HG02642 (cell line): Measurements from ENCODE around the gene NSMF.
A peak's percentile ranks its signal among the peaks of the same experiment; 100 is the strongest.
"Not testable (repeated sequence)": the region's sequence is repeated elsewhere in the genome, so short reads cannot be mapped to it uniquely, and the experiment has no call there.

Source experiments
- ATAC-seq: cut with Tn5 transposase; IDR thresholded peaks from one replicate; pipeline ENCODE4 v1.9.1; 2021; ENCODE audit warnings: mild to moderate bottlenecking; ENCODE audit not compliant: unreplicated experiment, poor library complexity

The NSMF gene

DNA sequence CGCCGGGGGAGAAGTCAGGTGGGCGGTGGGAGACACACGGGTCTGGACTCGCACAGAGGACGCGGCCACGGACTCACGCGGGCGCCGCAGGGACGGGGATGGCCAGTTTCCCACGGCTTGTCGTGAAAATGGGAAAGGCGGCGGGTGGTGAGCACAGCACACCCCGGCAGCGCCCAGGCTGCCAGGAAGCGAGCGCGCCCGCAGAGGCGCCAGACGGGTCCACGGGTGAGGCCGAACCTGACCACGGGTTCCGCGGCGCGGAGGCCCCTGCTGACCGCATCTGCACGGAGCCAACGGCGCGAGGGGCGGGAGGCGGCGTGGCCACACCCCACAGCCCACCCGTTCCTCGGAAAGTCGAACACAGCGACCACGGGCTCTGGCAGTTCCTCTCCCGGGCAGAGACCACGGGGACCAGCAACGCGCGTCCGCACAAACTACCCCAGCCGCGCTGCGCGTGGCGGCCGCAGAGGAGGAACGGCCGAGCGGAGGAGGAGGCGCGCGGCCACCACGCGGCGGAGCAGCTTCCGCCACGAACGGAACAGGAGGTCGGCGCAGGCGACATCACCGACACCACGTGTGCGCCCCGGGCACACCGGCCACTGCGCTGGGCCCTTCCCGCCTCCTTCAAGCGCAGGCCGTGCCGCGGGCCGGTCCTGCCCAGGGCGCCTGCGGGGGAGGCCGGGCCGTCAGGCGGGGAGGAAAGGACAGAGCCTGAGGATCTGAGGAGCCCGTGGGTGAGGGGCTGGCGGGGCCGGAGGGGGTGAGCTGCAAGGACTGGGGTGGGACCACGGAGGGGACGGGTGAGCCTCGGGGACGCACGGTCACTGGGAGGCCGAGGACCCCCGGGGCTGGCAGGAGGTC, 41.7 kb downstream of the NSMF start:
- no peak for ATAC-seq

DNA sequence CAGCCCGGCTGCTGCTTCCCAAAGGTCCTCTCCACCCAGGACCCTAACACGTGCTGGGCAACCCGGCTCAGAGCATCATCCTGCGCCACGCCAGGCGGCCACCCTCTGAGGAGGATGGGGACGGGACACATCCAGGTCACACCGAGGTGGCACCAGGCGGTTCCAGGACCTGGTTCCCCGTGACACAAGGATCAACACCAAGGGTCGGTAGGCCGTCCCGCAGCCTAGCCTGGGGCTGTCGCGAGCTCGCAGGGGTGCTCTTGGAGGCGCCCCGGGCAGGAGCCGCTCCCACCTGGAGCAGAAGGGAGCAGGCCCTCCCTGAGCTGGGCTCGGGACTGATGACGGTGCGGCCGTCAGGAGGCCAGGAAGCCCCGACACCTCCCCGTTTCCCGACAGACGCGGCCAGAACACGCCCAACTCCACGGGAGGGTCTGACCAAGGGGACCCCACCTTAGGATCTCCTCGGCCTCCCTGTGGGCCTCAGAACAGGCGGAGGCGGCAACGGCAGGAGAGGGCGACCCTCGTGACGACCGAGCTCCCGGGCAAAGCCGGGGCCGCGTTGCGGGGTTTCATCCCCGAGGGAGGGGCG, 42.5 kb downstream of the NSMF start:
- ATAC-seq, result no peak

DNA sequence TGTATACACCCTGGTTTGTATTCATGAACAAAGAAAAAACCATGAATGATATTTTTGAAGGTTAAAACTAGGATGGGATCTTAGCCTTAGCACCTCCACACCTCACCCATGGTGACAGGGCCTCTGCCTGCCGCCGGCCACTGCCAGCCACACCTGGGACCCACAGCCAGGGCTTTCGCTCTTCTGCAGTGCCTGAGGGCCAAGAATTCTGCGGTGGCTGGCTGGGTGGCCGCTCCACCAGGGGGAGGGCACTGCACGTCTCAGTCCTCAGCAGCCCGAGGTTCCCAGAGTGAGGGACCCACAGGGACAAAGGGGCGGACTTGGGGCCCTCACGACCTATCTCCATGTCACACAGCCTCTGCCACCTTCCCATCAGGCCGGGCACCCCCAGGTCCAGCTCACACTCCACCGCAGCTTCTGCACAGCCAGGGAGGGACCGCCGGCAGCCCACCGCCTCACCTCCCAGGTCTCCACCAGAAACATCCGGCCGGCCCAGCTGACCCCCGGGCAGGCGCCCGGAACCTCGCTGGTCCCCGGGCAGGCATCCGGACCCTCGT, 43.0 kb downstream of the NSMF start:
- no peak for ATAC-seq

DNA sequence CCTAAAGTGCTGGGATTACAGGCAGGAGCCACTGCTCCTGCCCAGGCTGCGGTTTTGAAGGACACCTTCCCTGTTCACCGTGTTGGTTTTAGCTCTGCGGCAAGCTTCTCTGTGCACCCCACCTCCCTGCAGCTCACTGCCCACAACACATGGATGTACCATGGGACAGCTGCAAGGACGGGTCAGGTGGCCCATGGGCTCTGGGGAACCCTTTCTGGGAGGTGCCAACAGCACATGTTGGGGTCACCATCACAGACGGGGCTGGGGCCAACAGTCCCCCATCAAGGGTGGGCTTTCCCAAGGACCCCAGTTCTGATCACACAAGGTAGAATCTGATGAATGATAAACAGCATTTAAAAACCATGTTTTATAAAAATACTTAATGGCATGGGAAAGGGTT, 43.7 kb downstream of the NSMF start:
- no peak for ATAC-seq

DNA sequence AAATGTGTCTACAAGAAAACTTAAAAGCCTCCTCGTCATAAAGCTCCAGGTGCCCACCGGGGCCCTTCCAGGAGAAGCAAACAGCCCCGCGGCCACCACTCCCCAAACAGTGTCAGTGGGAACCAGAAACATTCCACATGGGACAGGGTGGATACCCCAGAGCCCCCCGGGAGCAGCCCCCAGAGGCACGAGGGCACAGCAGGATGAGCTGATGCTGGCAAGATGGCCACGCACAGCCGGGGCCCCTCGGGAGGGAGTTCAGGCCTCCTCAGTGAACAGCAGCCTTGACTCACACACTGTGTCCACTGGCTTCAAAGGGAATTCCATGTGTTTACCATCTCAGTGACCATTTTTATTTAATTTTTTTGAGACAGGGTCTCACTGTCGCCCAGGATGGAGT, 46.7 kb downstream of the NSMF start:
- no peak for ATAC-seq

DNA sequence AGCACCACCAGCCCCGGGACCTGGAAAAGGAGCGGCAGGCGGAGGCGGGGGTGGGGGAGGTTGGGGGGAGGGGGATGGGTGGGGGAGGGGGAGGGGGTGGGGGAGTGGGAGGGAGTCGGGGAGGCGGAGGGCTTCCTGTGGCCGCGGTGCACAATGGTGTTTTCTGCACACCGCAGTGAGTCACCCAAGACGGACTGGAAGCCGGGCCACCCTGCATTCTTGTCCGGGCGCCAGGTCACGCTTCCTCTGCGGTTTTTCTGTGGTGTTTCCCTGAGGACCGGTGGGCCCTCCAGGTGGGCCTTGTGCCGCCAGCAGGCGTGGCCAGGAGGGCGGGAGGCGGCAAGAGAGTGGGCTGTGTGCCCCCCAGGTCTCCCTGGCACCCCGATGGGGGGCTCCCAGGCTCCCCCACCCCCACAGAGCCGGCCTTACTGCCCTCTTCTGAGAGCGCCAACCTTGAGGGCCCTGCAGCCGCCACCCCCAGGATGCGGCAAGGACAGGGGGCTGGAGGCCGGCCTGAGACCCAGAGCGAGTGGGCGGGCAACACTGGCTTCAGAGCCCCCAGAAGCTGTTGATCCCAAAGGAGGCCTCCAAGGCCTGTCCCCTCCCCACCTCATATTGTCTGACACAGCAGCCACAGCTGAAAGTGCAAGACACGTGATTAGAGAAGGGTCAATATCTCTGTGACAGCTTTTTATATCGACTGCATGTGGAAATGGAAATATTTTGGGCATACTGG, 47.3 kb downstream of the NSMF start:
- ATAC-seq, result no peak

DNA sequence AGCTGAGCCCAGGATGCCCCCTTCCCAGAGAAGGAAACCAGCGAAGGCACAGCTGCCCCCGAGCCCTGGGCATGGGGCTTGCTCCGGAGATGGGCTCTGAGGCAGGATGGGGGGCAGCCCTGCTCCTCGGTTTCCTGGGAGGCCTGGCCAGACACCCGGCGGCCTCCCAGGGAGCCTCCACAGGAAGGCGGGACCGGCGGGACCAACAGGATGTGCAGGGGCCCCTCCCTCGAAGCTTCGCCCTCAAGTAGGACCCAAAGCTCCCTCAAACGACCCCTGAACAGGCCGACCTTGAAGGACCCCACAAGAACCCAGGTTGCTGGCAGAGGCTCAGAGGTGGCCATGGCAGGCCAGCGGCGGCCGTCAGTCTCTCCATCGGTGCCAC, 47.9 kb downstream of the NSMF start:
- no peak for ATAC-seq

DNA sequence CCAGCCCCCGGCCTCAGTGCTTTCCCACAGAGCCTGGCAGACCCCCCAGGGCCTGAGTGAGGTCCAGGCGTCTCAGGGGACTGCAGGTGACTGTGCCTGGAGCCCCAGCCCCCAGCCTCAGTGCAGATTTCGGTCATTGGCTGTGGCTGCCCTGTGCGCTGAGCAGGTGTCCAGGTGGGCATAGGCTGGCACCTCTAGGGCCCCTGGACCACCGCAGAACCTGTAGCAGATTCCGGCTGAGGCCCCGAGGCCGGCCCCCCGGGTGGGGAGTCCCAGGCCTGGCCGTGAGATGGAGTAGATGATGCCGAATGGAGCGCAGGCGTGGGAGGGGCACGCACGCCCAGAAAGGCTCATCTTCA, 48.3 kb downstream of the NSMF start:
- ATAC-seq, result no peak

DNA sequence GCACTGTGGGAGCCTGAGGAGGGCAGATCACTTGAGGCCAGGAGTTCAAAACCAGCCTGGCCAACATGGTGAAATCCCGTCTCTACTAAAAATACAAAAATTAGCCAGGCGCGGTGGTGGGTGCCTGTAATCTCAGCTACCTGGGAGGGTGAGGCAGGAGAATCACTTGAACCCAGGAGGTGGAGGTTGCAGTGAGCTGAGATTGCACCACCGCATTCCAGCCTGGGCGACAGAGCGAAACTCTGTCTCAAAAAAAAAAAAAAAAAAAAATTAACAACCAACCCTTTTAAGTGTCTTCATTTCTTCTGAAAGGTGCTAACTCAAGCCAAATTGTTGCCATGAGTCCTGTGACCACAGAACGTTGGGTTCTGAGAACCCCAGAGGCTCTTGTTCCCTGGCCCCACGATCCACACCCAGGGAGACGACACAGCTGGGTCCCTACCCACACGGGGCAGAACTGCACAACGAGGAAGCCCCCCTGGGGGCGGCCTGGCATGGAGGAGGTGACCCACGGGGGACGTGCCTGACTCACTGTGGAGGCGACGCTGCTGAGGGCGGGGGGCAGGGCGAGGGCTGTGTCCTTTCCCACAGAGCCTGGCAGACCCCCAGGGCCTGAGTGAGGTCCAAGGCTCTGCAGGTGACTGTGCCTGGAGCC, 48.8 kb downstream of the NSMF start:
- not testable (repeated sequence) for ATAC-seq

DNA sequence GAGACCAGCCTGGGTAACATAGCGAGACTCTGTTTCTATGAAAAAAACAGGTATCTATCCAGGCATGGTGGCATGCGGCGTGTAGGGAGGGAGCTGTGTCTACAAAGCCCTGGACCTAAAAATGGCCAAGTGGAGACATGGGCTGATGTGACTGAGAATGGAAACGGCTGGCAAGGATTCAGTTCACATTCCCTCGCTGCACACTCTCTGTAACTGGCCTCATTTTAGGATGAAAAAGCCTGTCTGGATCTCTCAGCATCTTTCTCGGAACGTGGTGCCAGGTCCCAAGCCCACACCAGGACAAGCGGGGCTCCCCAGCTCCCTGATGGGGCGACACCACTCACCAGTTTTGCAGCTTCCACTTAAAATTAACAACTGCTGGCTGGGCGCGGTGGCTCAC, 49.6 kb downstream of the NSMF start:
- no peak for ATAC-seq

DNA sequence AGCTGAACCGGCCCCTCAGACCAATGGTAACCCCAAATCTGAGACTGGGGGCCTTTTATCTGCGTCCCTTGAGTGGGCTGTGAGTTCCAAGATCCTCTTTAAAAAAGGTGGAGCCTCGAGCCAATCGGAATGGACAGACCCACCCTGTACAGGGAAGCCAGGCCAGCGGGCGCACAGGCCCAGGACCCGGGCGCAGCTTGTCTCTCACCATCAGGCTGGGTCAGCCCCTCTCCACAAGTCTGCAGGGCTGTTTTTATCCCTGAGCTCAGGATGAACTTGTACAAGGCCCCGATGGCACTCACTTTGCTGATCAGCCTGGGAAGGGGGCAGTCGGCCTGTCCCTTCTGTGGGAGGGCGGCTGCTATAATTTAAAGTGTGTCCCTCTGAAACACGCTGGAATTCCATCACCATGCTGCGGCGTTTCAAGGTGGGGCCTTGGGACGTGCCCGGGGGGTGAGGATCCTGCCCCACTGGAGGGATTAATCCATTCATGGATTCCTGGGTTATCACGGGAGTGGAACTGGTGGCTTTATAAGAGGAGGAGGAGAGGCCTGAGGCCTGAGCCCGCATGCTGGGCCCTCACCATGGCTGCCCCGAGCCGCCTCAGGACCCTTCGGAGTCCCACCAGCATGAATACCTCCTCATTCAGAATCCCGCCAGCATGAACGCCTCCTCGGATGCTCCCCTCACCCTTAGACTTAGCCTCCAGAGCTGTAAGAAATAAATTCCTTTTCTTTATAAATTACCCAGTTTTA, 50.3 kb downstream of the NSMF start:
- no peak for ATAC-seq

DNA sequence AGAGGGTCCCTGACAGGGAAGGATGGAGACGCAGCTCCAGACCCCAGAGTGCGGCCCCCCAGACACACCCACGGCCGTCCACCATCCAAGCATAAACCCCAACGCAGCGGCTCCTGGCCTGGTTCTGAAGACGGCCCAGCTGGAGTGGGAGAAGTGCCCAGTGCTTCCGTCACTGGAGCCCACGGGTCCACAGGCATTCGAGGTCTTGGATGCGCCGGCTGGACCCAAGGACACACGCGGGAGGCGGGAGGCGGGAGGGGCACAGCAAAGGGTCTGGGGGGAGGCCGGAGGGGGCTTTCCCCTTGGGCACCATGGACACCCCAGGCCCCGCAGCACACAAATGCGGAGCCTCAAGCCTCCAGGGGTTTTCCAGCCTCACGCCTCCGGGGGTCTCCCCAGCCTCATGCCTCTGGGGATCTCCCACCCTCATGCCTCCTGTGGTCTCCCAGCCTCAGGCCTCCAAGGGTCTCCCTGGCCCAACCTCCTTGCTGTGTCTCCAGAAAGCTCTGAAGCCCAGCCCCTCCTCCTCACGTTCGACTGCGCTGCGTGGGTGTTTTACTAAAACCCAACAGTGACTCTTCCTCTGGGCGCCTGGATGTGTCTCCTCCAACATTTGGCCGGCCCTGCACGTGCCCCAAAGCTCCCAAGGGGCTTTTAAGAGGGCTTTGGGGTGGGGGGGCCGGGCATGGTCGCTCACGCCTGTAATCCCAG, 51.4 kb downstream of the NSMF start:
- ATAC-seq, result no peak

DNA sequence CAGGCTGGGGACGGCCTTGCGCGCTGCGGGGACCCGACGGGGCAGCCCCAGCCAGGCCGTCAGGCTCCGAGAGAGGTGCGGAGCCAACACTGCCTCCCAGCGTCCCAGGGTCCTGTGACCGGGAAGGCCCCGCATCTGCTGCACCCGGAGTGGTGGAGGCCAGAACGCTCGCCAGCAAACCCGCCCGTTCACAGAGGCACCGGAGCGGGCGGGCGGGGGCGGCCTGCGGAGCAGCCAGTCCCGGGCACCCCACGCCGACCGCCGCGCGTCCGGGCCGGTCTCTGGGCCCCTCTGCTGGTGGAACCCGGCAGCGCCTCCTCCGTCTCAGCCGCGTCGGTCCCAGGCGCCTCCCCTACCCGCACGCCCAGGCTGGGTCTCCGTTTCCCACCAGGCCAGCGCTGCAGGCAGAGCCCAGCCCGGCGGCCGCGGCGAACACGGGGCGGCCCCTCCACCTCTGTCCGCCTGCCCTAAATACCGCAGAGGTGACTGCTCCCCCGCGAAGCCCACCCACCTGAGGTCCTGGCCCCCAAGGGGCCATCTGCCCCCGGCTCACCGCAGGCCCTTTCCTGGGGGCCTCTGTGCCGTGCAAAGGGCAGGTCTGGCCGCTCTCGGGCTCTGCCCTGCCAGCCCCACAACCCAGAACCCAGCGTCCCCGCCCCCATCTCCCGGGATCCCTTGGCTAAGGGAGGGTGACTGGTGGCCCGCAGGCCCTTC, 52.1 kb downstream of the NSMF start:
- peak; percentile 39 for ATAC-seq

DNA sequence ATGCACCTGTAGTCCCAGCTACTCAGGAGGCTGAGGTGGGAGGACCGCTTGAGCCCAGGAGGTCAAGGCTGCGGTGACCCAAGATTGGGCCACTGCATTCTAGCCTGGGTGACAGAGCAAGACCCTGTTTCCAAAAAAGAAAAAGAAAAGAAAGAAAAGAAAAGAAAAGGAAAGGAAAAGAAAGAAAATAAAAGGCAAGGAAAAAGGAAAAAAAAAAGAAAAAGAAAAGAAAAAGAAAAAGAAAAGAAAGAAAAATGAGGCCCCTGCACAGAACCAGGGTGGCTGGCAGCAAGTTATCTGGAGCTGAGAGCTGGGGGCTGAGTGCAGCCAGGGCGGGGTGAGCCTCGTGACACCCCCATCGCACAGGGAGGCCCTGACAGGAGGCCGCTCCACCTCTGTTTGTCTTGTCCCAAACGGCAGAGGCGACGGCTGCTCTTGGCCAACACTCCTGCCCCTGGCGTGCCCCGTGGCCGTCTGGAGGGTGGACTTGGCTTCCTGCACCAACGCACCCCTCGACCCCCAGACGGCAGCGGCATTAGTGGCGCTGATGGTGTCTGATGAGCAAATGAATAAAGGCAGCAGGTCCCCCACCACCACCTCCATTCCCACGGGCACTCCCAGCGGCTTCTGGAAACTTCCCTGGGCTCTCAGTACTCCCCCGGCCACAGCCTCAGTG, 52.9 kb downstream of the NSMF start:
- ATAC-seq, result no peak

DNA sequence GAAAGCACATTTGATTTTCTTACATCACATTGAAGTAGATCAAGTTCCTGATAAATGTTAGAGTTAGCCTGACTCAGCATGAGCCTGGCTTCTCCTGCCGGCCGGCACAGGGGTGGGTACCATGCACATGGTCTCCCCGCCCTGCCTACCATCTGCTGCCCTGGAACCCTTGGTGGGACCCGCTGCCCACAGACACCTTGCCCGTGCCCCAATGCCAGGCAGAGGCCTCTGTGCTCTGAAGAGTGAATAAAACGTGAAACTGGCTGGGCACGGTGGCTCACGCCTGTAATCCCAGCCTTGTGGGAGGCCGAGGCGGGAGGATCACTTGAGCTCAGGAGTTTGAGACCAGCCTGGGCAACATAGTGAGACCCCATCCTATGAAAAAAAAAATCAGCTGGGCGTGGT, 53.5 kb downstream of the NSMF start:
- no peak for ATAC-seq

DNA sequence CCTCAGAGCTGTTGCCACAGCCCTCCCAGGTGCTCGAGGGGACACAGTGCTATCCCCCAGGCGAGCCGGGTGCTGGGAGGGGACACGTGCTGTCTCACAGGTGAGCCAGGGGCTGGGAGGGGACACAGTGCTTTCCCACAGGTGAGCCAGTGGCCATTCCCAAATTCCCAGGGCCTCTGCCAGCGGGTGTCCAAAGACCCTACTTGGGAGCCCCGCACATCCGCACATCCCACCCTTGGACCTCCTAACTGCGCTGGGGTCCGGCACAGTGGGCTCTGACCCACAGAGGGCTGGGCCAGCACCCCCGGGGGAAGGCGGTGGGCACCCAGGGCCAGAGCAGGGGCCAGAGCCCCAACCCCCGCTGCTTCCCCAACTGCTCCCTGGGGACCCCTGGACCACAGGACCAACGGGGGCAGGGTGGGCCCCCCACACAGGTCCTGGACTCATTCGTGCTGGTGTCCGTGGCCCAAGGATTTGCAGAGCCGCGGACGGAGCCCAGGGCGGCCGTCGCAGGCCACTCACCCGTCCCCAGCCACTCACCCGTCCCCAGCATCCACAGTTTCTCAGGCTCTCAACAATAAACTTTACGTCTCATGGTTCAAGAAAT, 54.1 kb downstream of the NSMF start:
- no peak for ATAC-seq

DNA sequence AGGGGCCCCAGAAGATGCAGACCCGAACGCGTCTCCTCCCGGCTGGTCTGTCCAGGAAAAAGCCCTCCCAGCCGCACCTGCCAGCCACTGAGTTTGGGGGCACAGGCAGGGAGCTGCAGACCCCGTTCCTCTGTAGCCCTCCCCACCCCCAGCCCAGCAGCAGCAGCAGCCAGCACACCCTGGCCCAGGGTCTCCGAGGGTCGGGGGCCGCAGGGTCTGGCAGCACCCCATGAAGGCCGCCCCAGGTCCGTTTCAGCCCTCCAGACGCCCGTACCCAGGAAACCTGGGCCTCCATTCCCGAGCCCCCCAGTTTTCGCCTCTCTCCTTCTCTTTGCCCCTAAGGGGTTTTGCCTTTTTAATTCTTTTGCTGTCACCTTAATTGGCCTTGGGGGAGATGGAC, 55.9 kb downstream of the NSMF start:
- no peak for ATAC-seq

DNA sequence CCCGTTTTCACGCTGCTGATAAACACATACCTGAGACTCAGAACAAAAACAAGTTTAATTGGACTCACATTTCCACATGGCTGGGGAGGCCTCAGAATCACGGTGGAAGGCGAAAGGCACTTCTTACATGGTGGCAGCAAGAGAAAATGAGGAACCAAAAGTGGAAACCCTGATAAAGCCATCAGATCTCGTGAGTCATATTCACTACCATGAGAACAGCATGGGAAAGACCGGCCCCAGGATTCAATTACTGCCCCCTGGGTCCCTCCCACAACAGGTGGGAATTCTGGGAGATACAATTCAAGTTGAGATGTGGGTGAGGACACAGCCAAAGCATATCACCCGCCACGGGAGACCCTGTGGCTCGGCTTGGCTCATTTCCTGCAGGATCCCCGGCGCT, 56.4 kb downstream of the NSMF start:
- no peak for ATAC-seq
